CD4-positive, alpha-beta T cell treated with Interleukin-15 for 1 hour (primary cell): ENCODE results near the gene TPX2.

Experiments used
- DNase-seq: peaks from one replicate; pipeline ENCODE4 v3.0.0-alpha.2; 2020

The TPX2 gene

DNA sequence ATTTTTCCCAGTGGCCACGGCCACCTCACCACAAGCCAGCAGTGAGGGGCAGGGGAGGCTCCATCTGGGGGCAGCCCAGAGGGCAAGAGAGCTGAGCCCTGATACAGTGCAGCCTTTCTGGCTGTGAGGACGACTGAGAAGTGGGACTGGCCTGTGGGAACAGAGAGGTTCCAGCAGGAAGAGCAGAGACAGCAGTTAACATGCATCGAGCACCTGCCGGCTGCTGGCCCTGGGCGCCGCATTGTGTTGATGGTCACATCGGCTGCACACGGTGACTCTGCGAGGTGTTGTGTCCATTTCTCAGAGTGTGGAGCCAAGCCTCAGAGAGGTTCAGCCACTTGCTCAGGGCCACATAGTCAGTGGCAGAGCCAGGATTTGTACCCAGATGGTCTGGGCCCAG lies 96.5 kb downstream of the TPX2 start:
- no peak for DNase-seq

GRCh38 chr20:31835977-31836852 lies 97.1 kb downstream of the TPX2 start:
- DNase-seq = peak; percentile 65

GRCh38 chr20:31836853-31837608 lies 97.9 kb downstream of the TPX2 start:
- no peak for DNase-seq

- no peak for DNase-seq
These were observed 98.9 kb downstream of the TPX2 start for GRCh38 chr20:31837896-31838397.

GRCh38 chr20:31838646-31839292 lies 99.7 kb downstream of the TPX2 start:
- no peak for DNase-seq

DNA sequence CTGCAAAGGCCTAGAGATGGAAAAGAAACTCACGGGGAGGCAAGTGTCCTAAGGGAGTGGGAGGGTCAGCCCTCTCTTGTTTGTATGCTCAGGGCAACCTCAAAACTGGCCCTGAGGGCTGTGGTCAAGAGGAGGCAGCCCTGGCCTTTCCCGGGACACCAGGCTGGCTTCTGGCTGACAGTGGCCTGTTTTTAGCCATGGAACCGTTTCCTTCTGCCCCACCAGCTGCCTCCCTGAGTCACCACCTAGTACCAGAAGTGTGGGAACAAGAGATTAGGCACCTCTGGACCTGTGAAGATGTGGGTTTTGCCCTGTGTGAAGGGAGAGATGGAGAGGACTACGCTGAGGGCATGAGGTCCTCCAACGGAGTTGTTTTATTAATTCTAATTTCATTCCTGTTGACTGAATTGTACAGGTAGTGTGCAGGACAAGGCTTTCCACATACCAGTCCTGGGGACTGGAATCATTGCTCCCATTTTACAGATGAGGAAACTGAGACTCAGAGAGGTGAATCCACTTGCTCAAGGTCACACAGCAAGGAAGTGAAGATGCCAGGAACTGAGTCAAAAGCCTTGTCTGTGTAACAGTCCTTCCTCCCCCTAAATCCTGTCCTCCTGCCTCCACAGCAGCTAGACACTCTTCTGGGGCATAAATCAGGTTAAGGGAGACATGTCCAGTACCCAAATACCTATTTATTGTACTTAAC lies 100.8 kb downstream of the TPX2 start:
- DNase-seq = no peak

- no peak for DNase-seq
These were observed 102.1 kb downstream of the TPX2 start for GRCh38 chr20:31840906-31841816.

DNA sequence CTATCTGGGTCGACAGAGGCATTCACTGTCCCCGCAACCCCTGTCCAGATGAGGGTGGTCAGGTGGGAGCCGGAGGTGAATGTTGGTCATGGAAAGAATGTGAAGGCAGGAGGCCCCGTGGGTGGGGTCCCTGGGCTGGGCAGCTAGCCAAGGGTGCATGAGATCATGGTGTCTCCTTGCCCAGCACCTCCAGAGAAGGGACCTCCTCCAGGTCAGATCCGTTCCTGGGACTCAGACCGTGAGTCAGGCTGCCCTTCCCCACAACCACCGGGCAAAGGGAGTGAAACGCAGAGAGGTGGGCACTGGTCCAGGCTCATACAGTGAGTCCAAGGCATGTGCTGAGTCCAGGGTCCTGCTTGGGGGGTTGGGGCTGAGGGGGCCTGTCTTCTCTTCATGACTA lies 102.8 kb downstream of the TPX2 start:
- DNase-seq = no peak

DNA sequence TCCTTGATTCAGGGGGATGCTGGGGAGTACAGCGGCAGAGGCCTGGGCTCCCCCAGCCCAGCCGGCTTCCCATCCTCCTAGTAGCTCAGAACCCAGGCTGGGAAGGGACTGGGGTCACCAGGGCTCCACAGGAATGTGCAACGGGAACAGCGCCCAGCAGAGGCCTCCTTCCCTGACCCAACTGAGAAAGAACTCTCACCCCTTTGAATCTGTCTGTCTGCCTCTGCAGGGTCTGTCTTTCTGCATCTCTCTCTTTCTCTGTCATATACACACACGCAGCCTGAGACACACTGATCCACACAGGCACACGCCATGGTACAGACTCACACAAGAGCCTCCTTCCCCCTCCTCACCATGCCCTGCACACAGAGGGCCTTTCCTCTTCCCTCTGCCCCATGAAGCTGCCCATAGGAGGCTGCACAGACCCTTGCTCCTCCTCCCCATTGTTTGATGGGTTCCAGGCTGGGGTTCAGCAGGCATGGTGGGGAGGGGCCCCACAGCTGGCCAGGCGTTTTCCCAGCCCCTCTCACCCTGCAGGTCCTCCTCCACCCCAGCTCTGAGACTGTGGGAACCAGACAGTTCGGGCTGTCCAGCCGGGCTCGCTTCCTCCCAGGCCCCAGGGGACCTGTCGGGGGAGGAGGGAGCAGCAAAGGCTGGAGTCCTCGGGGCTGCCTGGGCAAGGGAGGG lies 103.5 kb downstream of the TPX2 start:
- no peak for DNase-seq

DNA sequence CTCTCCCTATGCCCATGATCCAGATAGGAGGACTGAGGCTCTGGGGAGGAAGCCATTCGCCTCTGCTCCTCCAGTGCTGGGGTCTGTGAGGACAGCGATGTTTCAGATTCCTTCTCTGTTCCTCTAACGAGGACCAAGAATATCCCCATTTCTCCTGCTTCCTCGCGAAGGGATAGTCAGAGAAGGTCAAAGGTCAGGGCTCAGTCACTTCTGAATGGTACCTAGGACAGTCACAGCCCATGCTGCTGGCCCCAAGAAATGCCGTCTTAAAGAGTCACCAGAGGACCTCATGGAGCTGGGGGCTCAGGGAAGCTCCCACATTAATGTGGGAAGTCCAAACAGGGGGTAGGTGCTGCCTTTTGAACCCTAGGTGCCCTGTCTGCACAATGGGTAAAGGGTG lies 104.2 kb downstream of the TPX2 start:
- no peak for DNase-seq

GRCh38 chr20:31843881-31844280 lies 104.8 kb downstream of the TPX2 start:
- DNase-seq = no peak

DNA sequence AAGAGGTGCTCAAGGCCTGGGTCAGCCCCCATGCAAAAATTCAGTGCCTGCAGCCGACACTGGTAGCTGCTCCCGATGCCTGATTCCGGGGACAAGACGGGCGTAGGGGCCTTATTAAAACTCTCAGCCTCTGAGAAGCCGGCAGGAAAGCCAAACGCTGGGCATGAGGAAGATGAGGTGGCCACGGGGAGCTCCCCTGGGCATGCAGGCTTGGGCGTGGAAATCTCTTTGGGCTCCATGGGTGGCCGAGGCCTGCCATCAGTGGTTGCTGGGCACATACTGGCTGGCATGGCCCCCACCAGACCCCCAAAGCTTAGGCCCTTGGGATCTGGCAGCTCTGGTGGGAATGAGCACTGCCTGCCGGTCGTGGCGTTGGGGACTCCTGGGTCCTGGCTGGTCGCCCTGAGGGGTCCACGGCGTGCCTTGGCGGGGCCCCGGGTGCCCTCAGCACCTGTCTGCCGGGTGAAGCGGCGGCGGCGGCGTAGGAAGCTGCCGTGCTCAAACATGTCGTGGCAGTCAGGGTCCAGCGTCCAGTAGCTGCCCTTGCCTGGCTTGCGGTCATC lies 105.7 kb downstream of the TPX2 start:
- no peak for DNase-seq

GRCh38 chr20:31845300-31845863 lies 106.3 kb downstream of the TPX2 start, which contains the start of gene FOXS1:
Gene FOXS1, minus strand, starts transcription at chr20:31845604. Its CDS starts 62 bp downstream, at chr20:31845542.
- no peak for DNase-seq

DNA sequence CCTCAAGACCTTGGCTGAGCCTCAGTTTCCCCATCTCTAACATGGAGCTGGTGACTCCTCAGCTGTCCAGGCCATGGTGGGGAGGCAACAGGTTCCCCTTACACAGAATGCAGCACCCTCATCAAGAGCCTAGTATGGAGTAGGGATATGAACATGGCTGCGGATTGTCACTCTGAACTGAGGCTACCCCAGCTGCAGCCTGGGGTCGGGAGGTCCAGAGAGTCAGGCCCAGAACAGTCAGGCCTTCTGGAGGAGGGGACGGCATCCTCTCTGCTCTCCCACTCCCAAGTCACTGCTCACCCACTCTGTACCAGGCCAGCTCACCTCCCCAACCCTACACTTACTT lies 107.7 kb downstream of the TPX2 start:
- no peak for DNase-seq

- DNase-seq = no peak
These were observed 109.3 kb downstream of the TPX2 start for GRCh38 chr20:31848088-31848999.

DNA sequence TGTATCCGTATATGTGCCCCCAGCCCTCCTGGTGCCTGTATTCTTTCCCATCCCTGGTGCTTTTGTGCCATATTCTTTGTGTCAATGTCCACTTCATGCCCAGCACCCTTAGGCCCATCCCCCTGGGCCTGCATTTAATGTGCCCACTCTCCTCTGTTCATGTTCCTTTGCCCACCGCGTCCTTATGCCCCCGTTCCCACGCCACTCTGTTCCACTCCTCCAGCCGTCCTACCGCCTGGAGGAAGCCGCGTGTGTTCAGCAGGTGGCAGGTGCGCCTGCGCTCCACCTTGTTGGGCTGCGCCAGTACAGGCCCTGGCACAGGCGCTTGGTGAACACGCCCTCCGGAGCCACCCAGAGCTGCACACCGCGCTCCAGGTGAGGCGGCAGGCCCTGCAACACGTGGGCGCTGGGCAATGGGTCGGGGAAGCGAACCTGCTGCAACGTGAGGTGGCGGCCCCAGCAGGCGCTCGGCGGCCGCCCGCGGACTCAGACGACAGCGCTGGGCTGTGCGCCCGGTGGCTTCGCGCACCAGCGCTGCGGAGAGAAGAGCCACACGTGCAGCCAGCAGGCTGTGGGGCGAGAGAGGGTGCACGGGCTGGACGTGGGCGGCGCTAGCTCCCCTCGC lies 110.3 kb downstream of the TPX2 start:
- no peak for DNase-seq
